ENCODE measurements around the gene PLA2G3.
A peak's percentile ranks its signal among the peaks of the same experiment; 100 is the strongest.
"Not testable (repeated sequence)": the region's sequence is repeated elsewhere in the genome, so short reads cannot be mapped to it uniquely, and the experiment has no call there.

The PLA2G3 gene

DNA sequence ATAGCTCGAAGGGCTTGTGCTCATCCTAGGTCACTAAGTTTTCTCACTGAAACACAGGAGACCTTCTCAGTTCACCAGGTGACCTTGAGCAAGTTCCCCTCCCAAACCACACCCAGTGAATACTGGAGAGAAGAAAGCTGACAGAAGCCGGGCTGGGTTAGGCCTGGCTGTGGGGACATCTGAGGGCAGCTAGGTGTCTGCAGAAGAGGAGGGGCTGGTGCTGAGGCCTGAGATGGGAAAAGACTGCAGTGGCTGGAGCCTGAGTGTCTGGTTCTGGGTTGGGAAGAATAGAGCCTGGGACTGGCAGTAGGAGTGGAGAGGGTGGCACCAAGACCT, 18.1 kb downstream of the PLA2G3 start:
- DNase-seq = no peak

DNA sequence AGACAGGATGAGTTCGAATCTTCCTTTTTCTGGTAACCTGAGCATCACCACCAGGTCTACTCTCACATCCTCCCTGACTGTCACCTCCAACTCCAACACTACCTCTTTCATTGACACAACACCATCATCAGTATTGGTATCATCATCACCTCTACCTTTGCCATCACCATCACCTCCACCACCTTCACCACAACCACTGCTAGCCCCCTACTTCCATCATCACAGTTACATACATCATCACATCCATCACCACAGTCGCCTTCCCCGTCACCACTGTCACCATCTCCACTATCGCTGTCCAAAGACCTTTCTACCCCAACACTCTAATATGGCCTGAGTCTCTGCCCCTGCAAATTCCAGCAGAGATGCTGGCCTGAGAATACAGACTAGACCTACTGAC, 18.9 kb downstream of the PLA2G3 start:
- DNase-seq = no peak

DNA sequence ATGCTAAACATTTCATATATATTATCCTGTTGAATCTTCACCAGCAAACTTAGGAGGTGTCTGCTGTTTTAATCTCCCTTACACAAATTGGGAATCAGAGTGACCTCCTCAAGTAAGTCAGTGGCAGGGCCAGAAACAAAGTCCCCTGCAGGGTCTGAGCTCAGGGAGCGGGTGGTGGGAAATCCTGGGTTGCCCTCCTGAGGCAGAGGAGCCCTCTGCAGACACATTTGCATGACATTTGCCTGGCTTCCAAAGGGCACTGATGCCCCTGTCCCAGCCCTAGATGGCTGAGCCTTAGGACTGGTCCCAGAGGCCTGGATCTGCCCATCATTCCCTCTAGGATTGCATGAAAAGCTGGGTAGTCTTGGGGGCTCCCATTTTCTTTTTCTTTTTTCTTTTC, 19.7 kb downstream of the PLA2G3 start:
- no peak for DNase-seq

DNA sequence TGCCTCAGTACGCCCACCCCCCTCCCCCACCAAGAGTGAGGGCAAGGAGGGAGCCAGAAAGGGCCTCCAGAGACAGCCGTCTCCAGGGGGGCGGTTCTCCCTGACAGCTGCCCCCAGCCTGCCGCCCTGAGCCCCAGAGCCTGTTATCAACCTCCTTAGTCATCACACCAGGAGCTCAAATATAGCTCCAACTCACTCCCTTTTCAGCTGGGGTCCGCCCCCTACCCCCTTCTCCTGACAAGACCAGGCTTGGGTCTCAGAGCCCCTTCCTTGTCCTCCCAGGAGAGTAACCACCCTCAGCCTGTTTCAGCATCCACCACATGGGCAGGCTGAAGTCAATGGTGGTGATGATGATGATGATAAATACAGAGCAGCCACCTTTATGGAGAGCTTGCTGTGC, 20.1 kb downstream of the PLA2G3 start:
- DNase-seq = no peak

DNA sequence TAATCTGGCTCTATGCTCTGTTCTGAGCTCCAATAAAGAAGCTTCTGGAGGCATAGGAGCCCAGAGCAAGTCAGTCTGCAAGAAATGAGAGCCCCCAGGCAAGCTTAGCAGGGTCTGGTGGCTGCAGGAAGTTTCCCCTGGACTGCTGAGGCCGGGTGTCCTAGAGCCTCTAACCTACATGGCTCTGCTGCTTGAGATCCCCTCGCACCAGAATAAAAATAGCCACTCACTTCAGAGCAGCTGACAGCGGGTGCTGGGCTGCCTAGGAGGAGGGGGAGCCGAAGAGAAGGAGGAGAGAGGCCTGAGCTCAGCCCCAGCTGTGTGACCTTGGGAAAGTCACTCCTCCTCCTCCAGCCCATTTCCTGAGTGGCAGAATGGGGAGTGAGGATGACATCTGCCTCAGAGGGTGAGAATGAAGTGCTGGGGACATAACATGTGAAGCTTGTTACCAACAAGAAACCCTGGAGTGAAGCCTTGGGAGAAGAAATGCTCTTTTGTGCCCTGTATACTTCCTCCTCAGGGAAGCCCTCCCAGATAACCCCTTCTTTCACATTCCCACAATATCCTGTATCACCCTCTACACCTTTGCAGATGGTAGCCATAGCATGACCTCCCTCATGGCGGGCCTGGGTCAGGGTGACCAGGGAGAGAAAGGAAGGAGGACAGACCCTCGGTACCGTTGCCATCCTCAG, 21.1 kb downstream of the PLA2G3 start:
- DNase-seq = no peak

DNA sequence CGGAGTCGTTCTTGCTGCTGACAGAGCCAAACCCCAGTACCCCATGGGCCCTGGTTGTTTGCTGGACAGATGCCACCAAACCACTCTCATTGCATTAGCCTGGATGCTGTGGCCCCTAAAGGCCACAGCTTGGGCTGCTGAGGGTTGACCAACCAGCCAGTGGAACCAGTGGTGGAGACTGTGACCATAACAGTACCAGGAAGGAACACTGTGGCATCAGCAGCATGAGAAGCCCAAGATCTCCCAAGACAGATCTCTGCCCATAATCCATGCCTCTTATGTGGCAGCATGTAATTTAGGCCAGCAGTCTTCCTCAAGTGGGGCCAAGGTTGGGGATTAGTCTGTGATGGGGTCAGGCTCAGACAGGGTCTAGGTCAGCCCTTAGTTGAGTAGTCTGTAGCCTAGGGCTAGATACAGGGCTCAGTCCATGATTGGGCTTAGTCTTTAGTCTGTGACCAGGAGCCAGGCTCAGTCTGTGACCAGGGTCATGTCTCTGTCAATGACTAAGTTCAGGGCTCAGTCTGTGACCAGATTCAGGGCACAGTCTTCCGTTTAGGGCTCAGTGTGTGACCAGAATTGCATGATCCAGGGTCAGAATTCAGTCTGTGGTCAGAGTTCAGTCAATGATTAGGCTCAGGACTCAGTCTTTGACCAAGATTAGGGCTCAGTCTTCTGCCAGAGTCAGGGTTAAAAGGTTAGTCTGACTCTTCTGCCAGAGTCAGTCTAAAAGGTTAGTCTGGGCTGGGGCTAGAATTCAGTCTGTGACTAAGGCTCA, 22.1 kb downstream of the PLA2G3 start:
- DNase-seq = no peak

DNA sequence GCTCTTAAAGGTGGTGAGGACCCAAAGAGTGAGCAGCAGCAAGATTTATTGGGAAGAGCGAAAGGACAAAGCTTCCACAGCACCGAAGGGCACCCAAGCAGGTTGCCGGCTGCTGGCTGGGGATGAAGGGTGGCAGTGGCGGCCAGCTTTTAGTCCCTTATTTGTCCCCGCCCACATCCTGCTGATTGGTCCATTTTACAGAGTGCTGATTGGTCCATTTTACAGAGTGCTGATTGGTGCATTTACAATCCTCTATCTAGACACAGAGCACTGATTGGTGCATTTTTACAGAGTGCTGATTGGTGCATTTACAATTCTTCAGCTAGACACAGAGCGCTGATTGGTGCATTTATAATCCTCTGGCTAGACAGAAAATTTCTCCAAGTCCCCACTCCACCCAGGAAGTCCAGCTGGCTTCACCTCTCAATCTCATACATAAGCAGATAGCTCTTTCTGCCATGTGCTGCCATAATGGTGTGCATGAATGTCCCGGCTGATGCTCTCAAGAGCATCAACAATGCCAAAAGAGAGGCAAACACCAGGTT, 27.7 kb downstream of the PLA2G3 start:
- DNase-seq = not testable (repeated sequence)

DNA sequence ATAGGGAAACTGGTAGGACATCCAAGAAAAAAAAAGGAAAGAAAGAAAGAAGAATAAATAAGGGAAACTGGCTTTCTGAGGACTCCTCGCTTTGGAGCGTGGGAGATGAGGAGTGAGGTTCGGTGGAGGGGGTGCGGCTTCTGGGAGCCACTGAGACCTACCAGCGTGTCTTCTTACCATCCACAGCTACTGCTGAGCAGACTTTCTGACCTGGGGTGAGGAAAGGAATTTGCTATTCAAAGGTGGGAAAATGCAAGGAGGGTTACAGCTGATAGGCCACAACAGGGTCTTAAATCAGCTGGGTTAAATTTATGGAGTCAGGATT, 32.5 kb downstream of the PLA2G3 start:
- no peak for DNase-seq

DNA sequence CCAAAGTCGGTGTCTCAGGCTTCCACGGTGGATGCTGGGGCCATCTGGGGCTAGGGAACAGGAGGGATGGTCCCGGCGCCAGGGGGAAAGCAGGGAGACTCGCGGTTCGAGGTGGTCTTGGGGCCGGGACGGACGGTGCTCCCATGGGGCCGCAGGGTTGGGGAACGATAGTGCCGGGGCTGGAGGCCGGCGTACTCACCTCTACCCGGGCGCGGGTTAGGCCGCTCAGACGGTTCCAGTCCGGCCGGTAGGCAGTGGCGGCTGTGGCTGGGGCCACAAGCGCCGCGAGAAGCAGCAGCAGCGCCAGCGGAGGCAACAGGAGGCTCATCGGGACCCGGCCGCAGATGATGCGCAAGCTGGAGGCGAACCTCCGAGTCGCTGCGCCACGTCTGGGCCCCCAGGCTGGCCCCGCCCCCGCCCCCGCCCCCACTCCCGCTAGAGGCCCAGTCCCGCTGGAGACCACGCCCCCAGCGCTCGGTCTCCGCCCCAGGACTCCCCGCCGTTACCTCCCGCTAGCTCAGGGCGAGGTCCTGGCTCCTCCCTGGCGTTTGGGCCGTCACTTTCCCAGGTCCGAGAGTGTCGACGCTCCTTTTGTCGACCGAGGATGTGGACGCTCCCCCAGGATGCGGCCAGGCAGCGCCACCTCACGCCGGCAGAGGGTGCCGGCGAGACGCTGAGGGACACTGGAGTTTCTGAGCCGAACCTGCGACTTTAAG, 33.0 kb downstream of the PLA2G3 start, which contains the start of gene SELENOM:
SELENOM (minus strand) TSS at position 391 of the 716 bp plus-strand sequence; CDS start at position 328, 63 bp downstream.
- DNase-seq = peak; percentile 97

DNA sequence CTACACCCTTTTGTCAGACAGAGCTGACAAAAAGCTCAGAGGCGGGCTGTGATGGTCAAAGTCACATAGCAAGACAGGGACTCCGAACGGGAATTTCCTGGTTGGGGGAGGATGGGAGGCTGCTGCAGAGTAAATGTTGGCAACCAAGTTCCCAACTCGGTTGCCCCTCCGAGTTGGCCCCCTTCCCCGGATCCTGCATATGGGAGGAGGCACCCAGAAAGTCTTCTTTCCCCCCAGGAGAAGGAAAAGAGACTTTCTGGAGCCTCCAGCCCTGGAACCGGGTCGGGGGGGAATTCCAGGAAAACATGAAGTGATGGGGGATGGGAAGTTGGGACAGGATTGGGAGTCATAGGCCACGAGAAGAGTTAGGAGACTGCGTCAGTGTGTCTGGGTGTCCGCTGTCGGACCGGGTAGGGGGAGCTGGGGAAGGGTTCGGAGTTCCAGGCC, 33.6 kb downstream of the PLA2G3 start:
- DNase-seq = no peak

DNA sequence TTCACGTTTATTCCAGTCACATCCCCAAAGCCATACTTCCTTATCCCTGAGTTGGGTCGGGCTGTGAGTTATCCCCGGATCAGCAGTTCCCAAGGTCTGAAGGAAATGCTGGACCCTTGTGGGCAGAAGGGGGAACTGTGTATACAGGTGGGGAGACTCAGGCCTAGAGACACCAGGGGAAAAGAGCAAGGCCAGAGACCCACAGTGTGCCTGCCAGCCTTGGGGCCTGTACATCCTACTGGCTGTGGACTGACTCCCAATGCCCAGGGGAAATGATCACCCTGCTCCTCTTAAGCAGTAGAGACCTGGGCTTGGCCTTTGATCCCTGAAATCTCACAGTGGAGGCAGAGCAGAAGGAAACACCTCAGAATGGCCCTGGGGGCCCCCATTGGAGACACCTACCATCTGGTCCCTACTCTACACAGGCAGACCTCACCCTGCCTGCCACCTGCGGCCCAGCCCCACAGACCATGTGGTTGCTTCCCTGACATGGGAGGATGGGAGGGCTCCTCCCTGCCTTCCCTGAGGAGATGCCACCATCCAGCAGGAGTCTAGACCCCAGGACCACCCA, 34.2 kb downstream of the PLA2G3 start:
- DNase-seq = no peak

DNA sequence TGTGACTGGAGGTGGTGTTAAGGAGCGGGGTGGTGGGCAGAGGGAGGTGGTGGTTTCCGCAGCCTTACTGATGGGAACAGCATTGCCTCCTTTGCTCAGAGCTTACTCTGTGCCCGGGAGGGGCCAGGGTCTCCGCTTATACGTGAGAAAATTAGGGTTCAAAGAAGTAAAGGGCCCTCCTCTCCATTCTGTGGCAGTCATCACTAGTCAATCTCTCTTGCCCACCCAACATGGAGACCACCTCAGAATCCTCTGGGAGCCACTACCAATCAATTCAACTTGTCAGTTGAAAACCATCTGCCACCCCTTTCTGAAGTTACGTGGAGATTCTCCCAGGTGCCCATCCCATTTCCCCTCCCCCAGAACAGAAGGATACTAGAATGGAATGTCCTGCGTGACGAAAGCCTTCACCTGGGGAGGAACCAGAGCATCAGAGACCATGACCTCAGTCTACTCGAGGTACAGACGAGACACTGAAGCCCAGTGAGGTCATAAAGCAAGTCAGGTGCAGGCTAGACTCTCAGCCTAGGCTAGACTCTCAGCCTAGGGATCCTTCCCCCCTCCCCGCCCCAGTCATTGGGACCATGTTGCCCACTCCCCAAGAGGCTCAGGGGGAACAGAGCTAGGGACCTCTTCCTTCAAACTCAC, 34.9 kb downstream of the PLA2G3 start:
- DNase-seq = no peak

DNA sequence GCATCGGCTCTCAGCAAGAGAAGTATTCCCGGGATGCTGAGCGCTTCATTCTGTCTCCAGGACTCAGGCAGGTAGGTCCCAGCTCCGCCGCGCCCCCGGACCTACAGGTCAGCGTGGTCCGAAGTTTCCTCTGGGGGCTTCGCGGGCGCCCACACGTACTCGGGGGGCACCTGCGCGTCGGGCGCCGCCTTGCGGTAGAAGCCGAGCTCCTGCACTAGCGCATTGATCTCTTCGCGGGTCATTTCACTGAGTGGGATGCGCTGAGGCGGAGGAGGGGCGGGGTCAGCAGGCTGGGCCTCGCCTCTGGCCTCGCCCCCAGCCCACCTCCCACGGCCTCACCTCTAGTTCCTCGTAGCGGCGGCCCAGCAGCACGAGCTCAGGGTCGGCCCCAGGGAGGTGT, 35.4 kb downstream of the PLA2G3 start:
- DNase-seq = no peak

DNA sequence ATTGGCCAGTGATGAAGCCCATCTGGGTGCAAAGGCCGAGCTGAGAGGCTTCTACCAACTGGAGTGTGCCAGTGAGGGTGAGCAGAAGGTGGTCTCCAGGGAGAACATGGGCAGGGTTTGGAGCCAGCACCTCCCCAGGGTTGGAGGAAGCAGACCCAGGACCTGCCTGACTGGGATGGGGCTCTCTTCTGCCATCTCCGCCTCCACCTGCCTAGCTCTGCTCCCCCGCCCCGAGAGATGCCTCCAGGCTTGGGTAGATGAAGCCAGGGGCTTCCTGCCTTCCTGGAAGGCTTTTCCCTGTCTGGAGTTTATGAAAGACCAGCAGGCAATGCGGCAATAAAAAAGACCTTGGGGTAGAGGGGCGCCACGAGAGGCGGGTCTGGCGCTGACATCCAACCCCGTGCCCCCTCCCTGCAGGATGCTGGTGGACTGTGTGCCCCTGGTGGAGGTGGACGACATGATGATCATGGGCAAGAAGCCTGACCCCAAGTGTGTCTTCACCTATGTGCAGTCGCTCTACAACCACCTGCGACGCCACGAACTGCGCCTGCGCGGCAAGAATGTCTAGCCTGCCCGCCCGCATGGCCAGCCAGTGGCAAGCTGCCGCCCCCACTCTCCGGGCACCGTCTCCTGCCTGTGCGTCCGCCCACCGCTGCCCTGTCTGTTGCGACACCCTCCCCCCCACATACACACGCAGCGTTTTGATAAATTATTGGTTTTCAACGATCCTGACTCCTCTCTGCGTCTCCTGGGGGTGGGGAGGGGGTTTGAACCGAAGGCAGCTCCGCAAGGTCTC, 36.2 kb downstream of the PLA2G3 start:
- DNase-seq = no peak

DNA sequence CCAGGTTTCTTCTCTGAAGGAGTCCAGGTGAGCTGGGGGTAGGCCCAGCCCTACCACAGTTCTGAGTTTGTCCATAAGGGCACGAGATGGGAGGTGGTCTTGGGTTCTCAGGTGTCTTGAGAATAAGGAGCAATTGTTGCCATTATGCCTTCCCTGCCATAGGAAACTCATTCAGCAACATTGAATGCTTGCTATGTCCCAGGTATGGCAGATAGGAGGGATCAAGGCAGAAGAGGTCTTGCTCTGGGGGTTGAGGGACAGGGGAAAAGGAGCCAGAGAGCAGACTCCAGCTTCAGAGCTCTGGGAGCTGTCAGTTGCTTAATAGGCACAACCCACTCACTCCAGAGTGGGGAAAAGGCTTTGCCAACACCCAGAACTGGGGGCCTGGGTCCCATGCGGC, 37.2 kb downstream of the PLA2G3 start:
- DNase-seq = no peak

DNA sequence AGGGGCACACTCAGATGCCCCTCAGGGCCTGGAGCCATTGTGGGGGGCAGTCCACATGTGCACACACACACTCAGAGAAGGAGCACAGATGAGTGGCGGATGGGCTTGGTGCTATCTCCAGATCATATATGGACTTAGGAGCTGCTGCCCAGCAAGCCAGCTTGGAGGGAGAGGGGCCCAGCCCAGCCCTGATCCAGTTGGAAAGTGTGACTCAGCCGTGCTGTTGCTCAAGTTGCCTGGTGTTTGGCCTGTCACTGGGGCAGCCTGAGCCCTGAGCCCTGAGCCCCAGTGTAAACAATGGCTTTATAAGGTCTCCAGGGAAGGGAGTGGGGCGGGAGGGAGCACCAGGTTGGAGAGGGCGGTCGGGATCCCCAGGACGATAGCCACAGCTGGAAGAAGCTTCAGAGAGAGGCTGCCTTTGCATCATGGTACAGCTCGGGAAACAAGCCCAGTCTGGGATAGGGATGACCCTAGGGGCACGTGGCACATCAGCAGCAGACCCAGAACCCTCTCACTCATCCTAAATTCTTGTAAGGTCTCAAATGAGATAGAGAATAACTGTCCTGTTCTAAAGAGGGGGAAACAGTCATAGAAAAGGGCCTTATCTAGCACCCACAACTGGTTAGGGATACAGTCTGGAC, 37.7 kb downstream of the PLA2G3 start:
- DNase-seq = peak; percentile 50

DNA sequence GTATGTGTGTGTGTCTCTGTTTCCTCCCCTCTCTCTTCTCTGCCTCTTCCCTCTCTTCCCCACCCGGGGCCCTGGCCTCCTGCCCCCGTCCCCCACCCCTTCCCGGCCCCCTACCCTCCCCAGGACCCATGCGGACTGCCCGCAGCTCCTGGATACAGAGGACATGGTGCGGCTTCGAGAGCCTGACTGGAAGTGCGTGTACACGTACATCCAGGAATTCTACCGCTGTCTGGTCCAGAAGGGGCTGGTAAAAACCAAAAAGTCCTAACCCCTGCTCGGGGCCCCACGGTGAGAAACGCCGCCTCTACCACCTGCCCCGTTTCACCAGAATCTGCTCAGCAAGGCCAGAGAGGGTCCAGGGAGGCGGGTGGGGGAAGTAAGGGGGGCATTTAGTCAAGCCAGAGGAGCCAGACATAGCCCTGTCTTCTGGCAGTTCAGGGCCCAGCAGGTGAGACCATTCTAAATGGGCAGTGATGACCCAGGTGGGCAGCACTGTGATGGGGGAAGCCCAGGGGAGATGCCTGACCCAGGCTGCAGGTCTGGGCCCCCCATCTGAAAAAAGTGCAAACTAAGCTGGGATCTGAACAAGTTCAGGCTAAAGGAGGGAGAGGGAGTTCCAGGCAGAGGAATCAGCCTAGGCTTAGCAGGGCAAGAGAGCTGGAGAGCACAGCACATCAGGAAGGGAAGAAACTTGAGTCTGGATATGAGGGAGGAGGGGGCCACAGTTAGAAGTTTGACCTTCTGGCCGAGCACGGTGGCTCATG, 39.4 kb downstream of the PLA2G3 start:
- DNase-seq = no peak

DNA sequence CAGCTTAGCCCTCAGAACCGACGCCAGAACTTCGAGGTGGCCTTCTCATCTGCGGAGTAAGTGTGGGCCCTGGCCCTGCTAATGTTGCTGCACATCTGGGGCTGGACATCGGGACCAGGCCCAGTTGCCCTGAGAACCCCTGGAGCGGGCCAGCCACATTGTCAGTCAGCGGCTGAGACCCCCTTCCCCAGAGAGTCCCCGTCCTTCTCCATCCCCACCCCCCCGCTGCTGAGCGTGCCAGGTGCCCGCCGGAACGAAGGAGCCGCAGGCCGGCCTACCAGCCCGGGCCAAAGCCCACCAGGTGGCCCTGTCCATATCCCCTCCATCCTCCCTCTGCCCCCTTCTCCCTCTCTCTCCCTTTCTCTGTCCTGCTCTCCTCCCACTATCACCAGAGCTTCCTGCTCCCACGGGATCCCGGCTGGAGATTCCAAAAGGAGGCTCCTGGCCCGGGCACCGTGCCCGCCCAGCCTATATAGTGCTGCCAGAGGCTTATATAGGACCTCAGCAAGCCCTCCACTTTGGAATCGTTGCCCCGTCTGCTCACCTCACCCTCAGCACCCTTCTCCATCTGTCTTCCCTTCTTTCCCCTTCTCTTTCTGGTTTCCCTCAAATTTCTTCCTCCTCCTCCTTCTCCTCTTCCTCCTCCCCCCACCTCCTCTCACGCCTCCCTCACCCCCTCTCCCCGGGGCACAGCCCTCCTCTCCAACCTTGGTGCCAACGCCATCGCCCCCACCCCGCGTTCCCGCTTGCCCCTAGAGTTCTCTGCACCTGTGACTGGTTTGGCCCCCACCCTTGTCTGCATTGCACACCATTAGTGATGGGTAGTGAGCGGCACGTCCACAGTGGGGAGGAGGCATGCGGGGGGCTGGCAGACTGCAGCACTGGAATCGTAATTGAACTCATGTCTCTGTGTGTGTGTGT, 40.2 kb downstream of the PLA2G3 start:
- DNase-seq = no peak

DNA sequence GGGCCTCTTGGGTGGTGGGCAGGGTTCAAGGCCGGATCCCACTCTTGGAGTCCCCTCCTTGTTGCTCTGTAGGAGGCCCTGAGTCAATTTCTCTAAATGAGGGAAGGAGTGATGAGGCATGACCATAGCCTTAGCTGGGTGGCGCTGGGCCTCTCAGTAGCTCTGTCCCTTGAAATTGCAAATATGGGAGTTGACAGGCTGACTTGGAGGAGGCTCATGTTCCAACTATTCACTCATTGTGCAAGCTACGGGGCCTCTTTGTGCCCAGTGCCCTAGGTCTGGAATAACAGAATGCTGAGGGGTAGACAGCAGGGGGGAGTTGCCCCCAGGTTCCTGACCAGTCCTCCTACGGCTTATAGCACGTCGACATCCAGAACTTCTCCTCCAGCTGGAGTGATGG, 40.9 kb downstream of the PLA2G3 start:
- no peak for DNase-seq

Measured in NCI-H82 (cell line).